Stimulated activated naive CD4-positive, alpha-beta T cell (primary cell): ENCODE results near the gene CA12.

Experiments
- DNase-seq, 6 experiments: peaks; one replicate each; lab custom pipeline; 2025; lab: John Stamatoyannopoulos, UW

The CA12 gene

GRCh38 chr15:63374686-63375520 lies 6.7 kb downstream of the CA12 start:
- DNase-seq = no peak

GRCh38 chr15:63373866-63374548 lies 7.6 kb downstream of the CA12 start:
- DNase-seq = no peak

- no peak for DNase-seq
Observed at GRCh38 chr15:63373330-63373729, 8.3 kb downstream of the CA12 start.

- no peak for DNase-seq
Observed at GRCh38 chr15:63372753-63373152, 8.9 kb downstream of the CA12 start.

- DNase-seq = no peak
Observed at GRCh38 chr15:63372018-63372705, 9.5 kb downstream of the CA12 start.

GRCh38 chr15:63371297-63371918 lies 10.2 kb downstream of the CA12 start:
- DNase-seq = no peak

- DNase-seq = no peak
Observed at GRCh38 chr15:63370764-63371163, 10.9 kb downstream of the CA12 start.

GRCh38 chr15:63369781-63370180 lies 11.9 kb downstream of the CA12 start:
- DNase-seq = no peak

GRCh38 chr15:63369296-63369695 lies 12.3 kb downstream of the CA12 start:
- DNase-seq = no peak

- DNase-seq = no peak
Observed at GRCh38 chr15:63368503-63368902, 13.1 kb downstream of the CA12 start.

- DNase-seq = no peak
Observed at GRCh38 chr15:63367900-63368299, 13.7 kb downstream of the CA12 start.

GRCh38 chr15:63367390-63367789 lies 14.3 kb downstream of the CA12 start:
- DNase-seq = no peak

- DNase-seq = no peak
Observed at GRCh38 chr15:63366451-63366850, 15.2 kb downstream of the CA12 start.

GRCh38 chr15:63365273-63365680 lies 16.4 kb downstream of the CA12 start:
- DNase-seq = no peak

GRCh38 chr15:63364399-63365272 lies 17.0 kb downstream of the CA12 start:
- no peak for DNase-seq

GRCh38 chr15:63363292-63363691 lies 18.4 kb downstream of the CA12 start:
- no peak for DNase-seq

- no peak for DNase-seq
Observed at GRCh38 chr15:63362885-63363284, 18.8 kb downstream of the CA12 start.

GRCh38 chr15:63362196-63362595 lies 19.4 kb downstream of the CA12 start:
- no peak for DNase-seq

- DNase-seq = no peak
Observed at GRCh38 chr15:63360170-63360569, 21.5 kb downstream of the CA12 start.

GRCh38 chr15:63358241-63359029 lies 23.2 kb downstream of the CA12 start:
- DNase-seq = no peak

GRCh38 chr15:63357731-63358130 lies 23.9 kb downstream of the CA12 start:
- DNase-seq = no peak
